IMR-90 (cell line): ENCODE data around the gene ADAMTS17. TPM values are rescaled to one million over a fixed set of nuclear protein-coding genes. Genes with fewer than 3 reads are reported as not detected.

Experiments used
- ATAC-seq: fragments of 200-7000 bp; cut with Tn5 transposase; 2 replicates; pipeline ENCODE4 v1.9.1; 2020; ENCODE audit warnings: low read depth, mild to moderate bottlenecking, moderate library complexity
- BruUV-seq: library from RNA; stranded (reverse); fragments of 400-500 nt; replicated peaks from 2 replicates; lab custom pipeline; 2021; lab: Mats Ljungman, UMichigan
- CTCF ChIA-PET: fragments of 300-600 bp; formaldehyde crosslinking; extraction: SDS; loops from one replicate; lab custom pipeline; 2021; ENCODE audit warnings: antibody characterized with exemption; lab: Yijun Ruan, JAX
- POLR2A ChIA-PET: fragments of 300-600 bp; sonication (Branson Sonifier 250); formaldehyde crosslinking; loops from one replicate; lab custom pipeline; 2022; ENCODE audit warnings: antibody characterized with exemption; ENCODE audit not compliant: unreplicated experiment; lab: Charles Lee
- DNase-seq: peaks from one replicate; pipeline ENCODE4 v3.0.0; 2013
- H2AFZ ChIP-seq: replicated peaks from 2 replicates; pipeline ENCODE3; 2013; ENCODE audit warnings: low read length, mild to moderate bottlenecking; ENCODE audit not compliant: poor library complexity
- H2AK5ac ChIP-seq: 2 replicates; pipeline ENCODE4 v1.6.1; 2013; ENCODE audit warnings: low read depth, low read length, inconsistent platforms
- H2AK9ac ChIP-seq: replicated peaks from 2 replicates; pipeline ENCODE3; 2013; ENCODE audit warnings: mild to moderate bottlenecking, low read depth, low read length, moderate library complexity; ENCODE audit not compliant: poor library complexity
- H2BK120ac ChIP-seq: 2 replicates; pipeline ENCODE4 v1.6.1; 2013; ENCODE audit warnings: low read depth, low read length, inconsistent platforms
- H2BK15ac ChIP-seq: 3 replicates; pipeline ENCODE4 v1.6.1; 2013; ENCODE audit warnings: low read depth, low read length, inconsistent platforms
- H2BK20ac ChIP-seq: 2 replicates; pipeline ENCODE4 v1.6.1; 2013; ENCODE audit warnings: low read depth, mild to moderate bottlenecking, inconsistent platforms, low read length, moderate library complexity
- H2BK5ac ChIP-seq: 2 replicates; pipeline ENCODE4 v1.6.1; 2013; ENCODE audit warnings: mild to moderate bottlenecking, low read depth, low read length, inconsistent platforms; ENCODE audit not compliant: poor library complexity, severe bottlenecking
- H3K14ac ChIP-seq: replicated peaks from 2 replicates; pipeline ENCODE4 v1.6.1; 2013; ENCODE audit warnings: low read depth, low read length, inconsistent platforms
- H3K18ac ChIP-seq: 2 replicates; pipeline ENCODE4 v1.6.1; 2013; ENCODE audit warnings: low read depth, low read length, control low read depth
- H3K23ac ChIP-seq: 2 replicates; pipeline ENCODE4 v1.6.1; 2013; ENCODE audit warnings: low read depth, low read length, inconsistent platforms
- H3K27ac ChIP-seq: 2 replicates; pipeline ENCODE4 v1.5.1; 2013; ENCODE audit warnings: mild to moderate bottlenecking, control low read depth, low read length; ENCODE audit not compliant: insufficient read depth
- H3K27me3 ChIP-seq: 2 replicates; pipeline ENCODE4 v1.6.1; 2013; ENCODE audit warnings: low read length; ENCODE audit not compliant: control insufficient read depth, insufficient read depth
- H3K36me3 ChIP-seq: 2 replicates; pipeline ENCODE4 v1.6.1; 2013; ENCODE audit warnings: low read length, mixed read lengths; ENCODE audit not compliant: control insufficient read depth, insufficient read depth
- H3K4ac ChIP-seq: 2 replicates; pipeline ENCODE4 v1.6.1; 2013; ENCODE audit warnings: low read depth, low read length, inconsistent platforms
- H3K4me1 ChIP-seq: 2 replicates; pipeline ENCODE4 v1.6.1; 2013; ENCODE audit warnings: low read length, mixed read lengths; ENCODE audit not compliant: control insufficient read depth, insufficient read depth
- H3K4me2 ChIP-seq: 2 replicates; pipeline ENCODE4 v1.6.1; 2013; ENCODE audit warnings: low read depth, mild to moderate bottlenecking, control low read depth, low read length, moderate library complexity
- H3K4me3 ChIP-seq: 2 replicates; pipeline ENCODE4 v1.5.1; 2013; ENCODE audit warnings: low read depth, mild to moderate bottlenecking, control low read depth, low read length, moderate library complexity; ENCODE audit not compliant: insufficient read depth
- H3K56ac ChIP-seq: 2 replicates; pipeline ENCODE4 v1.6.1; 2013; ENCODE audit warnings: low read length, inconsistent platforms; ENCODE audit not compliant: insufficient read depth; ENCODE audit errors: extremely low read depth
- H3K79me1 ChIP-seq, 2 experiments: 2 replicates each; pipeline ENCODE4 v1.6.1; 2013; ENCODE audit warnings: low read length in 2 of 2, inconsistent platforms in 1 of 2, low read depth in 1 of 2
- H3K9ac ChIP-seq: 2 replicates; pipeline ENCODE4 v1.6.1; 2013; ENCODE audit warnings: low read depth, low read length, control low read depth
- H3K9me1 ChIP-seq: 2 replicates; pipeline ENCODE4 v1.6.1; 2013; ENCODE audit warnings: low read length, inconsistent platforms; ENCODE audit not compliant: insufficient read depth
- H3K9me3 ChIP-seq: 2 replicates; pipeline ENCODE4 v1.6.1; 2013; ENCODE audit warnings: low read length; ENCODE audit not compliant: control insufficient read depth, insufficient read depth
- H4K20me1 ChIP-seq: 2 replicates; pipeline ENCODE4 v1.6.1; 2013; ENCODE audit warnings: low read length, inconsistent platforms; ENCODE audit not compliant: insufficient read depth
- H4K5ac ChIP-seq: 2 replicates; pipeline ENCODE4 v1.6.1; 2013; ENCODE audit warnings: mild to moderate bottlenecking, low read depth, low read length, control low read depth
- H4K8ac ChIP-seq, 2 experiments: 2 replicates each; pipeline ENCODE4 v1.6.1; 2013; ENCODE audit warnings: low read depth in 2 of 2, low read length in 2 of 2, control low read depth in 1 of 2, inconsistent platforms in 1 of 2
- H4K91ac ChIP-seq: 2 replicates; pipeline ENCODE4 v1.6.1; 2013; ENCODE audit warnings: low read depth, low read length, inconsistent platforms; ENCODE audit not compliant: insufficient read depth
- BHLHE40 ChIP-seq: fragments of 150-350 bp; IDR thresholded peaks from 2 replicates; pipeline ENCODE4 v1.6.1; 2016; ENCODE audit warnings: mild to moderate bottlenecking, low read depth, low read length
- CEBPB ChIP-seq: IDR thresholded peaks from 2 replicates; pipeline ENCODE4 v1.6.1; 2012; ENCODE audit warnings: low read depth, low read length, improper control_type of control experiment
- CHD1 ChIP-seq: IDR thresholded peaks from 2 replicates; pipeline ENCODE4 v1.6.1; 2012; ENCODE audit warnings: low read depth, low read length, improper control_type of control experiment
- CTCF ChIP-seq: conservative IDR thresholded peaks from 2 replicates; pipeline ENCODE4 v1.5.1; 2012; ENCODE audit warnings: mild to moderate bottlenecking, low read depth, low read length, improper control_type of control experiment
- ELK1 ChIP-seq: fragments of 150-350 bp; IDR thresholded peaks from 2 replicates; pipeline ENCODE4 v1.6.1; 2016; ENCODE audit warnings: low read depth, mild to moderate bottlenecking, low read length, moderate library complexity, borderline replicate concordance
- FOS ChIP-seq: fragments of 150-350 bp; IDR thresholded peaks from 2 replicates; pipeline ENCODE4 v1.6.1; 2016; ENCODE audit warnings: low read depth, low read length
- MAZ ChIP-seq: IDR thresholded peaks from 2 replicates; pipeline ENCODE4 v1.6.1; 2012; ENCODE audit warnings: low read depth, mild to moderate bottlenecking, low read length, improper control_type of control experiment, moderate library complexity, borderline replicate concordance
- MXI1 ChIP-seq: IDR thresholded peaks from 2 replicates; pipeline ENCODE4 v1.6.1; 2012; ENCODE audit warnings: low read depth, mild to moderate bottlenecking, low read length, moderate library complexity, borderline replicate concordance
- NFE2L2 ChIP-seq: fragments of 150-350 bp; IDR thresholded peaks from 2 replicates; pipeline ENCODE4 v1.6.1; 2016; ENCODE audit warnings: low read depth, mild to moderate bottlenecking, low read length
- POLR2A ChIP-seq: IDR thresholded peaks from 2 replicates; pipeline ENCODE4 v1.6.1; 2012; ENCODE audit warnings: mild to moderate bottlenecking, low read depth, low read length
- RAD21 ChIP-seq: IDR thresholded peaks from 2 replicates; pipeline ENCODE4 v1.6.1; 2012; ENCODE audit warnings: low read length, improper control_type of control experiment
- RCOR1 ChIP-seq: IDR thresholded peaks from 2 replicates; pipeline ENCODE4 v1.6.1; 2012; ENCODE audit warnings: mild to moderate bottlenecking, low read length, improper control_type of control experiment; ENCODE audit not compliant: insufficient replicate concordance
- RFX5 ChIP-seq: IDR thresholded peaks from 2 replicates; pipeline ENCODE4 v1.8.0; 2012; ENCODE audit warnings: low read depth, mild to moderate bottlenecking, low read length, moderate library complexity
- SMC3 ChIP-seq: fragments of 150-350 bp; IDR thresholded peaks from 2 replicates; pipeline ENCODE4 v1.6.1; 2016; ENCODE audit warnings: low read depth, mild to moderate bottlenecking, antibody characterized with exemption, low read length, moderate library complexity
- USF2 ChIP-seq: fragments of 150-350 bp; IDR thresholded peaks from 2 replicates; pipeline ENCODE4 v1.6.1; 2017; ENCODE audit warnings: mild to moderate bottlenecking, antibody characterized with exemption, low read length, low read depth
- WGBS, 2 experiments: methylation state at CpG; one replicate each; pipeline versions ENCODE4 v1.1.5 to v1.1.7; 2013; ENCODE audit warnings: missing lambda C conversion rate in 2 of 2; ENCODE audit not compliant: insufficient read length in 1 of 2; ENCODE audit errors: extremely low coverage in 2 of 2; 5-methylcytosine and 5-hydroxymethylcytosine counted together
- dilution Hi-C: fragments of 300-500 bp; cut with HindIII; formaldehyde crosslinking; loops from one replicate; pipeline ENCODE4 v1.14.3; 2018; ENCODE audit warnings: low sequenced_read_pairs; ENCODE audit not compliant: unreplicated experiment
- in situ Hi-C: fragments of 300-500 bp; cut with MboI; formaldehyde crosslinking; loops from 3 replicates; pipeline ENCODE4 v1.14.3; 2019; ENCODE audit warnings: low sequenced_read_pairs, inconsistent platforms, mixed read lengths
- intact Hi-C: fragments of 100-400 bp; cut with micrococcal nuclease; formaldehyde crosslinking; loops from 2 replicates; pipeline ENCODE4 v1.10.0; 2022
- polyA plus RNA-seq, 3 experiments: library from polyadenylated mRNA; depleted of rRNA; stranded (reverse); fragments of >200 nt; gene quantifications; 2 replicates each; pipeline ENCODE4 v1.2.3, GENCODE V29; 2012; ENCODE audit warnings: low replicate concordance in 1 of 3
- total RNA-seq: library from RNA; depleted of rRNA; stranded (reverse); fragments of >200 nt; gene quantifications from 2 replicates; pipeline ENCODE4 v1.2.3, GENCODE V29; 2012

Gene ADAMTS17
- total and polyA plus RNA-seq, 2 of the 4 experiments (the other 2 are of a cell fraction) = 0.03 TPM; not detected in 1

GRCh38 chr15:100043068-100043641 is 298.6 kb downstream of the ADAMTS17 start:
- H3K9ac ChIP-seq = no peak overlapping the region
- H2BK15ac ChIP-seq = no peak overlapping the region
- POLR2A ChIA-PET = no interaction called here
- H4K8ac ChIP-seq = peak overlapping the region in 1 of 2 experiments; percentile 46; a peak in 2 of 4 replicates
- no peaks in the 10 kb centered on the region for H3K79me1 ChIP-seq
- dilution Hi-C loops = no loop called here
- no peak overlapping the region for H4K5ac ChIP-seq
- H3K9me3 ChIP-seq = no peaks in the 10 kb centered on the region; the same call in 1 of the 2 replicates
- H2BK5ac ChIP-seq = no peak overlapping the region
- H2AK9ac ChIP-seq = no peak overlapping the region
- ATAC-seq (peak; percentile 80), DNase-seq (peak; percentile 57)
- no peak overlapping the region for H3K27ac ChIP-seq
- H2AFZ ChIP-seq = peak overlapping the region; percentile 18
- CTCF ChIA-PET = interaction anchor here (0.5 kb wide), 1 partner anchor 557 kb away, joined by 3 read pairs; no protein-coding TSS in a partner anchor
- H4K20me1 ChIP-seq = no peaks in the 10 kb centered on the region
- H3K9me1 ChIP-seq = no peaks in the 10 kb centered on the region
- no TSS peak for BruUV-seq
- 60% methylated on average over 1 of the region's 8 CpGs; no CpG with 5 or more reads in 1 of the 2 experiments for WGBS, 2 experiments
- no peak overlapping the region for H3K14ac ChIP-seq
- no peak overlapping the region for H3K18ac ChIP-seq
- no peak overlapping the region for H2AK5ac ChIP-seq
- no peak overlapping the region for H3K4me3 ChIP-seq
- 0 out of 2 replicates have a peak overlapping the region, but pooled peaks have one; percentile 12 for H3K4ac ChIP-seq
- no peak overlapping the region for H3K56ac ChIP-seq
- no peak overlapping the region for H4K91ac ChIP-seq
- peak overlapping the region; percentile 41; the same call in 1 of the 2 replicates for H2BK120ac ChIP-seq
- intact Hi-C loops = no loop called here
- H3K27me3 ChIP-seq = no peaks in the 10 kb centered on the region
- no peak overlapping the region for H3K23ac ChIP-seq
- peak overlapping the region; percentile 29; the same call in 1 of the 2 replicates for H2BK20ac ChIP-seq
- H3K36me3 ChIP-seq = no peaks in the 10 kb centered on the region
- peak overlapping the region; percentile 64; the same call in 1 of the 2 replicates for H3K4me2 ChIP-seq
- in situ Hi-C loops = no loop called here
- peaks cover 4% of the 10 kb centered on the region; the same call in 1 of the 2 replicates for H3K4me1 ChIP-seq
- TF ChIP-seq CHD1 (no peak), ELK1 (no peak), CEBPB (no peak; the same call in 1 of the 2 replicates), USF2 (no peak), MAZ (no peak), MXI1 (no peak), RFX5 (no peak), SMC3 (no peak), RCOR1 (no peak), RAD21 (no peak), CTCF (no peak), POLR2A (no peak), FOS (no peak), NFE2L2 (no peak), BHLHE40 (no peak)
